Body of pancreas (tissue), 4 donors: Measurements from ENCODE around the gene MRPL28. TPM values are rescaled to one million over a fixed set of nuclear protein-coding genes. Genes with fewer than 3 reads are reported as not detected.
"Not testable (repeated sequence)": the region's sequence is repeated elsewhere in the genome, so short reads cannot be mapped to it uniquely, and the experiment has no call there.

Source experiments
- ATAC-seq: fragments of 150-250 bp; one replicate; pipeline ENCODE4 v1.9.1; 2016
- DNase-seq, 4 donors: peaks; one replicate each; pipeline ENCODE4 v3.0.0-alpha.2; 2019
- H3K27ac ChIP-seq, 4 donors: fragments of 200-600 bp; sonication (generic); 1 replicate in 3 of 4; 2 replicates in 1 of 4; pipeline versions ENCODE4 v1.5.1 to v1.6.1; 2016 to 2019; ENCODE audit warnings: mild to moderate bottlenecking in 1 of 4, mixed read lengths in 1 of 4, moderate library complexity in 1 of 4
- H3K27me3 ChIP-seq, 2 donors: fragments of 200-600 bp; sonication (generic); one replicate each; pipeline ENCODE4 v1.6.0; 2016; ENCODE audit warnings: mild to moderate bottlenecking in 1 of 2
- H3K36me3 ChIP-seq, 2 donors: fragments of 200-600 bp; sonication (generic); replicated peaks in 1 of 2; 2 replicates each; pipeline ENCODE4 v1.5.1; 2016; ENCODE audit warnings: low read depth in 2 of 2; ENCODE audit not compliant: insufficient read depth in 1 of 2
- H3K4me1 ChIP-seq: fragments of 200-600 bp; sonication (generic); one replicate; pipeline ENCODE4 v1.6.0; 2016
- H3K4me3 ChIP-seq, 2 donors: fragments of 200-600 bp; sonication (generic); 1 replicate in 1 of 2; 2 replicates in 1 of 2; pipeline ENCODE4 v1.5.1; 2016 to 2019
- H3K9me3 ChIP-seq, 3 donors: fragments of 200-600 bp; sonication (generic); 1 replicate in 2 of 3; 2 replicates in 1 of 3; pipeline ENCODE4 v1.5.1; 2016
- CTCF ChIP-seq, 7 experiments: fragments of 450-650 bp in 4 of 7; fragments of 200-600 bp in 3 of 7; sonication (generic) in 3 of 7; IDR thresholded peaks; one replicate each; pipeline ENCODE4 v1.5.1; 2016 to 2019; ENCODE audit warnings: antibody characterized with exemption in 7 of 7
- POLR2A ChIP-seq, 3 donors: fragments of 450-650 bp; IDR thresholded peaks; one replicate each; pipeline ENCODE4 v1.6.1; 2016; ENCODE audit warnings: antibody characterized with exemption in 3 of 3, mild to moderate bottlenecking in 2 of 3
- WGBS, 2 donors: methylation state at CpG; one replicate each; pipeline ENCODE4 v1.1.5; 2017; 5-methylcytosine and 5-hydroxymethylcytosine counted together
- intact Hi-C: fragments of 100-400 bp; cut with DNase I; formaldehyde crosslinking; loops from one replicate; pipeline ENCODE4 v1.15.1; 2023
- total RNA-seq, 2 donors: library from RNA; depleted of rRNA; stranded (reverse); fragments of >200 nt; gene quantifications; one replicate each; pipeline ENCODE4 v1.1.0, GENCODE V29; 2016

MRPL28 gene
- total RNA-seq, 2 donors from 2014 or later, result 22.1 to 31.0 TPM

- Histone ChIP-seq H3K4me3 (peak overlapping the region; percentile 91 to 92), H3K4me1 (peaks cover 37% of the 10 kb centered on the region), H3K36me3 (peaks cover 14% of the 10 kb centered on the region in 2 donors), H3K27ac (peak overlapping the region; percentile 89 to 97 (median 92)), H3K9me3 (no peaks in the 10 kb centered on the region), H3K27me3 (no peaks in the 10 kb centered on the region)
- peak in 1 of 4 donors; percentile 26 for DNase-seq
- WGBS, 2 donors, result 29 to 45% methylated on average over 21 to 27 of the region's 27 CpGs
- no peak for ATAC-seq
- intact Hi-C loops, result no loop called here
- TF ChIP-seq CTCF (IDR thresholded peaks at IDR 0.05), result no peak
- no peak for TF ChIP-seq POLR2A (IDR thresholded peaks at IDR 0.05)
These were observed 9.8 kb upstream of the MRPL28 start for GRCh38 chr16:379961-380761.

- TF ChIP-seq POLR2A (IDR thresholded peaks at IDR 0.05) (peak; percentile 25 to 64 (median 62)), CTCF (IDR thresholded peaks at IDR 0.05) (peak in 1 of 7 experiments; percentile 0)
- WGBS, 2 donors, result 22 to 26% methylated on average over 1 to 16 of the region's 16 CpGs
- peak overlapping the region in 1 of 2 donors; percentile 92 for H3K4me3 ChIP-seq
- H3K9me3 ChIP-seq, result no peaks in the 10 kb centered on the region
- ATAC-seq, result peak; percentile 80
- DNase-seq, result peak; percentile 95 to 98 (median 97)
- intact Hi-C loops, result no loop called here
- H3K27ac ChIP-seq, result peak overlapping the region; percentile 89 to 97 (median 92)
- H3K36me3 ChIP-seq, result peaks cover 19 to 20% of the 10 kb centered on the region in 2 donors
- H3K27me3 ChIP-seq, result no peaks in the 10 kb centered on the region
- peaks cover 37% of the 10 kb centered on the region for H3K4me1 ChIP-seq
These were observed 9.0 kb upstream of the MRPL28 start for GRCh38 chr16:379183-379960.

GRCh38 chr16:378821-379182 lies 8.5 kb upstream of the MRPL28 start:
- 10 to 26% methylated on average over 4 to 9 of the region's 14 CpGs for WGBS, 2 donors
- intact Hi-C loops, result no loop called here
- H3K9me3 ChIP-seq, result no peaks in the 10 kb centered on the region
- TF ChIP-seq CTCF (IDR thresholded peaks at IDR 0.05) (no peak), POLR2A (IDR thresholded peaks at IDR 0.05) (no peak)
- H3K27ac ChIP-seq, result peak overlapping the region; percentile 32 to 93 (median 90)
- H3K4me1 ChIP-seq, result peaks cover 34% of the 10 kb centered on the region
- H3K27me3 ChIP-seq, result no peaks in the 10 kb centered on the region
- H3K36me3 ChIP-seq, result peaks cover 25% of the 10 kb centered on the region in 2 donors
- no peak overlapping the region for H3K4me3 ChIP-seq
- DNase-seq, result no peak
- no peak for ATAC-seq

- H3K36me3 ChIP-seq, result peaks cover 26 to 29% of the 10 kb centered on the region in 2 donors
- H3K4me3 ChIP-seq, H3K27me3 ChIP-seq, intact Hi-C loops, H3K9me3 ChIP-seq, DNase-seq, ATAC-seq: not testable (repeated sequence)
- H3K27ac ChIP-seq, result peak overlapping the region in 3 of 4 donors; percentile 89 to 93 (median 91)
- peaks cover 29% of the 10 kb centered on the region for H3K4me1 ChIP-seq
- WGBS, 2 donors, result 79 to 85% methylated on average over 29 to 35 of the region's 36 CpGs
These were observed 7.9 kb upstream of the MRPL28 start for GRCh38 chr16:378113-378820.
